RPMI7951 (cell line): Measurements from ENCODE around the gene MRPL27. TPM values are rescaled to one million over a fixed set of nuclear protein-coding genes. Genes with fewer than 3 reads are reported as not detected.

ENCODE experiments used
- DNase-seq: peaks from one replicate; pipeline ENCODE4 v3.0.0-alpha.2; 2012; ENCODE audit warnings: low read depth
- total RNA-seq: library from RNA; depleted of rRNA; stranded (reverse); fragments of >200 nt; shearing (Covaris generic); gene quantifications from 2 replicates; pipeline ENCODE4 v1.2.3, GENCODE V29; 2014

The MRPL27 gene
- total RNA-seq, 1 experiment from 2014 or later, result 75.2 TPM

GRCh38 chr17:50346313-50347116 is 26.5 kb downstream of the MRPL27 start:
- no peak for DNase-seq

GRCh38 chr17:50345432-50346312 is 27.3 kb downstream of the MRPL27 start, which contains the start of gene XYLT2:
Gene XYLT2 (plus strand): TSS chr17:50346126. CDS start chr17:50346141, 15 bp downstream.
- DNase-seq, result peak; percentile 84

- DNase-seq, result no peak
These were observed 28.1 kb downstream of the MRPL27 start for GRCh38 chr17:50344731-50345365.

- no peak for DNase-seq
These were observed 33.6 kb downstream of the MRPL27 start for GRCh38 chr17:50339381-50339780.

GRCh38 chr17:50338645-50339044 is 34.3 kb downstream of the MRPL27 start:
- DNase-seq, result no peak

- peak; percentile 41 for DNase-seq
These were observed 35.0 kb downstream of the MRPL27 start for GRCh38 chr17:50337956-50338355.

- DNase-seq, result peak; percentile 14
These were observed 39.5 kb downstream of the MRPL27 start for GRCh38 chr17:50333291-50334057.

GRCh38 chr17:50332196-50332595 is 40.8 kb downstream of the MRPL27 start:
- no peak for DNase-seq

GRCh38 chr17:50331085-50331791 is 41.7 kb downstream of the MRPL27 start:
- DNase-seq, result peak; percentile 83

- no peak for DNase-seq
These were observed 42.7 kb downstream of the MRPL27 start for GRCh38 chr17:50330151-50330775.

- DNase-seq, result no peak
These were observed 43.3 kb downstream of the MRPL27 start for GRCh38 chr17:50329716-50330115.

- no peak for DNase-seq
These were observed 44.3 kb downstream of the MRPL27 start for GRCh38 chr17:50328363-50329325.

- DNase-seq, result no peak
These were observed 46.1 kb downstream of the MRPL27 start for GRCh38 chr17:50326831-50327364.

GRCh38 chr17:50325906-50326305 is 47.1 kb downstream of the MRPL27 start:
- DNase-seq, result no peak

- no peak for DNase-seq
These were observed 49.9 kb downstream of the MRPL27 start for GRCh38 chr17:50323060-50323459.

GRCh38 chr17:50322271-50322670 is 50.7 kb downstream of the MRPL27 start:
- no peak for DNase-seq

- no peak for DNase-seq
These were observed 53.5 kb downstream of the MRPL27 start for GRCh38 chr17:50319306-50320004.
